Neural crest cell (in vitro differentiated cells): ENCODE results near the gene TGFB1. TPM values are rescaled to one million over a fixed set of nuclear protein-coding genes. Genes with fewer than 3 reads are reported as not detected.
A peak's percentile ranks its signal among the peaks of the same experiment; 100 is the strongest.

ENCODE experiments used
- DNase-seq: peaks from one replicate; pipeline ENCODE4 v3.0.0; 2021; ENCODE audit warnings: low read depth, mixed read lengths, low spot score
- H3K27ac Mint-ChIP-seq: one replicate; pipeline ENCODE4 v1.8.0; 2021; ENCODE audit warnings: mild to moderate bottlenecking, mixed read lengths; ENCODE audit not compliant: unreplicated experiment
- H3K27me3 Mint-ChIP-seq: 2 replicates; pipeline ENCODE4 v1.8.0; 2021; ENCODE audit warnings: low read depth, mild to moderate bottlenecking, mixed read lengths
- H3K36me3 Mint-ChIP-seq: 2 replicates; pipeline ENCODE4 v1.8.0; 2021; ENCODE audit warnings: low read depth, mild to moderate bottlenecking, mixed read lengths
- H3K4me1 Mint-ChIP-seq: 2 replicates; pipeline ENCODE4 v1.8.0; 2021; ENCODE audit warnings: mixed read lengths
- H3K4me3 Mint-ChIP-seq: one replicate; pipeline ENCODE4 v1.8.0; 2021; ENCODE audit warnings: mild to moderate bottlenecking, mixed read lengths
- H3K9me3 Mint-ChIP-seq: 2 replicates; pipeline ENCODE4 v1.8.0; 2021; ENCODE audit warnings: mixed read lengths
- total RNA-seq: library from RNA; stranded (reverse); gene quantifications from 2 replicates; pipeline ENCODE4 v1.2.1, GENCODE V29; 2021
- TF ChIP-seq, protein P1 (sequence below): fragments of 200-600 bp; sonication (generic); conservative IDR thresholded peaks from 2 replicates; pipeline ENCODE4 v1.5.0; 2021; ENCODE audit warnings: antibody characterized with exemption, mild to moderate bottlenecking

The TGFB1 gene
- total RNA-seq, 1 donor from 2014 or later = 2.2 TPM

DNA sequence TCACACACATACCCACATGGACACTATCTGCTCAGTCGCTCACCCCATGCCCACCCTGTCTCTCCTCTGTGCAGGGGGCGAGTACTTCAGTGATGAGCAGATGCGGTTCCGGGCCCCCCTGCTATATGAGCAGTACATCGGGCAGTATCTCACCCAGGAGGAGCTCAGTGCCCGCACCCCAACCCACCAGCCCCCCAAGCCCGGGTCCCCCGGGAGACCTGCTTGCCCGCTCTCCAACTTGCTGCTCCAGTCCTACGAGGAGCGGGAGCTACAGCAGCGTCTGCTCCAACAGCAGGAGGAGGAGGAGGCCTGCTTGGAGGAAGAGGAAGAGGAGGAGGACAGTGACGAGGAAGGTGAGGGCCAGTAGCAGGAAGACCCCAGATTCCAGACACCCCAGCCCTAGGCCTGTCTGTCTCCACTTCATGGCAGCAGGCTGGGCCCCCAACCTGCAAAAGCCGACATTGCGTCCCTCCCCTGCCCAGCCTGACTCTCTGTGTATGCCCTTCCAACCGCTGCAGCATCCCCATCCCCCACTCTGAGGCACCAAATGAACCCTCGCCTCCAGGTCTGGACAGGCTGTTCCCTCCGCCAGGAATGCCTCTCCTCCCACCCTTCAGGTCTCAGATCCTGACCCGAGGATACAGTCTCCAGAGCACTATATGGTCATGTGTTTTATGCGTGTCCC, 34.1 kb downstream of the TGFB1 start:
- H3K36me3 Mint-ChIP-seq = peaks cover 15% of the 10 kb centered on the region
- DNase-seq = no peak

DNA sequence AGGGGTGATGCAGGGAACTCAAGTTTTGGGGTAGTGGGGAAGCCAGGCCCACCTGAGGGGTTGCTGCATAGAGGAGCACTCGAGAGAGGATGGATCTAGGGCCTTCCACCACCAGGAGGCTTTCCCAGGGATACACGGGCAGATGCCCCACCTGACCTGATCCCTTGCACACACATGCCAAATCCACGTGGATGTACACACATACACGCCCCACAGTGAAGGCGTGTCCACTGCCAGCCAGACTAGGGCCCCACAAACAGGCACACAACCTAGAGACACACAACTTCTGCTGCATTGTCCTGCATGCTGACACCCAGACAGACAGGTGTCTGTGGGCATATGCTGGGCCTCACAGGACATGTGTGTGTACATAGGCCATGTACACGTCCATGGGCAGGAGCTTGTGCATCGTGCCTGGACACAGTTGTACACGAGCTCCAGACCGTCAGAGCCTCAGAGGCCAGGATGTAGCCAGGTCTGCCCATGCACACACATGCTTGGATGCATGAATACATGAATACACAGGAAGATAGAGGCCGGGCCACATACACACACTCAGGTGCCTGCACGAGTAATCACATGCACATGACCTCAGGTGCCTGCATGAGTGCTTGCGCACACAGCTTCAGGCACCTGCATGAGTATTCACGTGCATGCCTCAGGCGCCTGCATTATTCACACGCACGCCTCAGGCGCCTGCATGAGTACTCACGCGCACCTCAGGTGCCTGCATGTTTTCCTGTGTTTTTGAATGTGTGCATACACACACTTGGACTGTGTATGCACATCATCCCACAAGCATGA, 34.8 kb downstream of the TGFB1 start:
- DNase-seq = no peak
- Mint-ChIP-seq H3K9me3 (no peaks in the 10 kb centered on the region), H3K27me3 (peaks cover 2% of the 10 kb centered on the region), H3K4me1 (peaks cover 17% of the 10 kb centered on the region), H3K27ac (no peak overlapping the region), H3K36me3 (peaks cover 15% of the 10 kb centered on the region), H3K4me3 (no peak overlapping the region)
- TF ChIP-seq, protein P1, sequence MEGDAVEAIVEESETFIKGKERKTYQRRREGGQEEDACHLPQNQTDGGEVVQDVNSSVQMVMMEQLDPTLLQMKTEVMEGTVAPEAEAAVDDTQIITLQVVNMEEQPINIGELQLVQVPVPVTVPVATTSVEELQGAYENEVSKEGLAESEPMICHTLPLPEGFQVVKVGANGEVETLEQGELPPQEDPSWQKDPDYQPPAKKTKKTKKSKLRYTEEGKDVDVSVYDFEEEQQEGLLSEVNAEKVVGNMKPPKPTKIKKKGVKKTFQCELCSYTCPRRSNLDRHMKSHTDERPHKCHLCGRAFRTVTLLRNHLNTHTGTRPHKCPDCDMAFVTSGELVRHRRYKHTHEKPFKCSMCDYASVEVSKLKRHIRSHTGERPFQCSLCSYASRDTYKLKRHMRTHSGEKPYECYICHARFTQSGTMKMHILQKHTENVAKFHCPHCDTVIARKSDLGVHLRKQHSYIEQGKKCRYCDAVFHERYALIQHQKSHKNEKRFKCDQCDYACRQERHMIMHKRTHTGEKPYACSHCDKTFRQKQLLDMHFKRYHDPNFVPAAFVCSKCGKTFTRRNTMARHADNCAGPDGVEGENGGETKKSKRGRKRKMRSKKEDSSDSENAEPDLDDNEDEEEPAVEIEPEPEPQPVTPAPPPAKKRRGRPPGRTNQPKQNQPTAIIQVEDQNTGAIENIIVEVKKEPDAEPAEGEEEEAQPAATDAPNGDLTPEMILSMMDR = no peak

More for the DNA sequence above, 34.1 kb downstream of the TGFB1 start:
- Mint-ChIP-seq H3K4me1 (peaks cover 24% of the 10 kb centered on the region), H3K4me3 (no peak overlapping the region), H3K27ac (no peak overlapping the region), H3K27me3 (peaks cover 8% of the 10 kb centered on the region), H3K9me3 (no peaks in the 10 kb centered on the region)
- TF ChIP-seq, protein P1 = no peak

DNA sequence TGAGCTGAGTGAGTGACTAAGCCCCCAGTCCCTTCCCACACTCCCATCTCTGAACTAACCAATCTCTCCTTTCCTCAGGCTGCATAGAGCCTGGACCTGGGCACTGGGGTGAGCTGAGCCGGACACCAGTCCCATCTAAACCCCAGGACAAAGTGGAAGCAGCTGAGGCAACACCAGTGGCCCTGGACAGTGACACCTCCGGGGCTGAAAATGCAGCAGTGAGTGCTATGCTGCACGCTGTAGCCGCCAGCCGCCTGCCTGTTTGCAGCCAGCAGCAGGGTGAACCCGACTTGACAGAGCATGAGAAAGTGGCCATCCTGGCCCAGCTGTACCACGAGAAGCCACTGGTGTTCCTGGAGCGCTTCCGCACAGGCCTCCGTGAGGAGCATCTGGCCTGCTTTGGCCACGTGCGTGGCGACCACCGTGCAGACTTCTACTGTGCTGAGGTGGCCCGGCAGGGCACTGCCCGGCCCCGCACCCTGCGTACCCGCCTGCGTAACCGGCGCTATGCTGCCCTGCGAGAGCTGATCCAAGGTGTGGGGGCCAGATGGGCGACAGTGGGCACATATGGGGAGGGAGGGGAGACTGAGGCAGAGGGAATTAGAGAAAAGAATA, 37.3 kb downstream of the TGFB1 start:
- Mint-ChIP-seq H3K27ac (no peak overlapping the region), H3K36me3 (peaks cover 23% of the 10 kb centered on the region), H3K4me1 (peaks cover 12% of the 10 kb centered on the region), H3K27me3 (no peaks in the 10 kb centered on the region), H3K4me3 (peak overlapping the region; percentile 33), H3K9me3 (no peaks in the 10 kb centered on the region)
- DNase-seq = no peak
- TF ChIP-seq, protein P1 = no peak

DNA sequence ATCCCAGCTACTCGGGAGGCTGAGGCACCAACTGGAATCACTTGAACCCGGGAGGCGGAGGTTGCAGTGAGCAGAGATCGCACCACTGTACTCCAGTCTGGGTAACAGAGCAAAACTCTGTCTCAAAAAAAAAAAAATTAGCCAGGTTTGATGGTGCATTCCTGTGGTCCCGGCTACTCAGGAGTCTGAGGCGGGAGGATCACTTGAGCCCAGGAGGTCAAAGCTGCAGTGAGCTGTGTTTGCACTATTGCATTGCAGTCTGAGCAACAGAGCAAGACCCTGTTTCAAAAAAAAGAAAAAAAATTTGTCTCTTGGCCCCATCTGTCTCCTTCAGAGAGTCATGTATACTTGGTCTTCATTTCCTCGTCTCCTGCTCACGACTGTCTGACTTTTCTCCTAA, 42.1 kb downstream of the TGFB1 start:
- no peak for DNase-seq
- Mint-ChIP-seq H3K4me3 (peak overlapping the region; percentile 79), H3K9me3 (no peaks in the 10 kb centered on the region), H3K27ac (no peak overlapping the region), H3K27me3 (peaks cover 9% of the 10 kb centered on the region), H3K4me1 (peaks cover 38% of the 10 kb centered on the region), H3K36me3 (peaks cover 15% of the 10 kb centered on the region)
- TF ChIP-seq, protein P1 = no peak

DNA sequence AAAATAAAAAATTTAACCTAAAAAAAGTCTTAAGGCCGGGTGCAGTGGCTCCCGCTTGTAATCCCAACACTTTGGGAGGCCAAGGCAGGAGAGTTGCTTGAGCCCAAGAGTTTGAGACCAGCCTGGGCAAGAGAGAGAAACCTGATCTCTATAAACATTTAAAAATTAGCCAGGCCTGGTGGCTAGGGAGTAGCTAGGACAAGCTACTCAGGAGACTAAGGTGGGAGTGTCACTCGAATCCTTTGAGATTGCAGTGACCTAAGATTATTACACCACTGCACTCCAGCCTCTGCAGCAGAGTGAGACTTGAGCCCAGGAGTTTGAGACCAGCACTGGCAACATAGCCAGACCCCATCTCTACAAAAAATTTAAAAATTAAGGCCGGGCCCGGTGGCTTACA, 42.6 kb downstream of the TGFB1 start:
- Mint-ChIP-seq H3K27ac (no peak overlapping the region), H3K9me3 (no peaks in the 10 kb centered on the region), H3K4me3 (peak overlapping the region; percentile 100), H3K36me3 (peaks cover 10% of the 10 kb centered on the region), H3K4me1 (peaks cover 38% of the 10 kb centered on the region), H3K27me3 (peaks cover 9% of the 10 kb centered on the region)
- DNase-seq = no peak
- TF ChIP-seq, protein P1 = no peak
